Neuronal stem cell (in vitro differentiated cells): ENCODE measurements around the gene FBXL15.

Experiments
- DNase-seq: peaks from one replicate; pipeline ENCODE4 v3.0.0-alpha.2; 2013; ENCODE audit warnings: low spot score
- H2AFZ ChIP-seq: one replicate; pipeline ENCODE4 v1.6.1; 2013; ENCODE audit warnings: mild to moderate bottlenecking, low read length, inconsistent platforms
- H2AK5ac ChIP-seq: 2 replicates; pipeline ENCODE4 v1.6.1; 2013; ENCODE audit warnings: low read depth, mild to moderate bottlenecking, inconsistent platforms, low read length, moderate library complexity, mixed read lengths
- H2BK120ac ChIP-seq: 2 replicates; pipeline ENCODE4 v1.6.1; 2013; ENCODE audit warnings: low read depth, mild to moderate bottlenecking, inconsistent platforms, low read length, moderate library complexity, mixed read lengths
- H2BK12ac ChIP-seq: one replicate; pipeline ENCODE4 v1.6.1; 2013; ENCODE audit warnings: low read length, inconsistent platforms
- H2BK15ac ChIP-seq: 2 replicates; pipeline ENCODE4 v1.6.1; 2013; ENCODE audit warnings: mild to moderate bottlenecking, low read length, inconsistent platforms, mixed read lengths
- H2BK5ac ChIP-seq: one replicate; pipeline ENCODE4 v1.6.1; 2013; ENCODE audit warnings: inconsistent platforms, mild to moderate bottlenecking, low read length, moderate library complexity
- H3K14ac ChIP-seq: one replicate; pipeline ENCODE4 v1.6.1; 2013; ENCODE audit warnings: low read length, inconsistent platforms
- H3K18ac ChIP-seq: 2 replicates; pipeline ENCODE4 v1.6.1; 2013; ENCODE audit warnings: low read length, inconsistent platforms
- H3K23ac ChIP-seq: 2 replicates; pipeline ENCODE4 v1.6.1; 2013; ENCODE audit warnings: low read depth, mild to moderate bottlenecking, mixed read lengths, low read length, inconsistent platforms; ENCODE audit not compliant: poor library complexity
- H3K27ac ChIP-seq: replicated peaks from 3 replicates; pipeline ENCODE4 v1.5.1; 2013; ENCODE audit warnings: low read length, inconsistent platforms
- H3K27me3 ChIP-seq, 3 experiments: 2 replicates each; pipeline ENCODE4 v1.6.1; 2013; ENCODE audit warnings: low read length in 3 of 3, mild to moderate bottlenecking in 2 of 3, inconsistent platforms in 1 of 3, low read depth in 1 of 3, mixed read lengths in 1 of 3, moderate library complexity in 1 of 3; ENCODE audit not compliant: control insufficient read depth in 3 of 3, insufficient read depth in 3 of 3
- H3K36me3 ChIP-seq, 2 donors: replicated peaks in 1 of 2; 2 replicates each; pipeline ENCODE4 v1.6.1; 2013; ENCODE audit warnings: low read length in 2 of 2; ENCODE audit not compliant: control insufficient read depth in 2 of 2, insufficient read depth in 2 of 2
- H3K4ac ChIP-seq: 2 replicates; pipeline ENCODE4 v1.6.1; 2013; ENCODE audit warnings: inconsistent platforms, mild to moderate bottlenecking, low read length, moderate library complexity
- H3K4me1 ChIP-seq, 2 donors: 1 replicate in 1 of 2; 2 replicates in 1 of 2; pipeline ENCODE4 v1.6.1; 2013; ENCODE audit warnings: low read length in 2 of 2, low read depth in 1 of 2; ENCODE audit not compliant: control insufficient read depth in 2 of 2, insufficient read depth in 1 of 2
- H3K4me2 ChIP-seq: one replicate; pipeline ENCODE4 v1.6.1; 2013; ENCODE audit warnings: mild to moderate bottlenecking, low read length, inconsistent platforms; ENCODE audit not compliant: insufficient read depth, poor library complexity, severe bottlenecking
- H3K4me3 ChIP-seq, 2 donors: 2 replicates each; pipeline ENCODE4 v1.5.1; 2013; ENCODE audit warnings: low read length in 2 of 2, mild to moderate bottlenecking in 2 of 2, inconsistent platforms in 1 of 2, moderate library complexity in 1 of 2
- H3K79me1 ChIP-seq: one replicate; pipeline ENCODE4 v1.6.1; 2013; ENCODE audit warnings: low read depth, mild to moderate bottlenecking, inconsistent platforms, low read length, moderate library complexity
- H3K9ac ChIP-seq: one replicate; pipeline ENCODE4 v1.6.1; 2013; ENCODE audit warnings: mild to moderate bottlenecking, low read depth, low read length, inconsistent platforms; ENCODE audit not compliant: poor library complexity
- H3K9me3 ChIP-seq, 2 donors: replicated peaks in 1 of 2; 2 replicates each; pipeline versions ENCODE3 to v1.6.1; 2013; ENCODE audit warnings: low read length in 2 of 2, mild to moderate bottlenecking in 2 of 2, inconsistent platforms in 1 of 2, low read depth in 1 of 2, mixed read lengths in 1 of 2, moderate library complexity in 1 of 2; ENCODE audit not compliant: control insufficient read depth in 2 of 2, insufficient read depth in 1 of 2
- H4K8ac ChIP-seq: one replicate; pipeline ENCODE4 v1.6.1; 2013; ENCODE audit warnings: low read depth, mild to moderate bottlenecking, inconsistent platforms, low read length, moderate library complexity
- H4K91ac ChIP-seq: one replicate; pipeline ENCODE4 v1.6.1; 2013; ENCODE audit warnings: low read length, low read depth, mild to moderate bottlenecking, inconsistent platforms; ENCODE audit not compliant: poor library complexity
- WGBS, 2 donors: extraction: QIAGEN DNeasy Blood & Tissue Kit; methylation state at CpG; one replicate each; pipeline ENCODE4 v1.1.7; 2013; ENCODE audit warnings: missing lambda C conversion rate in 2 of 2, mixed read lengths in 1 of 2; ENCODE audit not compliant: insufficient read length in 2 of 2, insufficient replicate concordance in 1 of 2; ENCODE audit errors: extremely low coverage in 2 of 2; 5-methylcytosine and 5-hydroxymethylcytosine counted together

FBXL15 gene

DNA sequence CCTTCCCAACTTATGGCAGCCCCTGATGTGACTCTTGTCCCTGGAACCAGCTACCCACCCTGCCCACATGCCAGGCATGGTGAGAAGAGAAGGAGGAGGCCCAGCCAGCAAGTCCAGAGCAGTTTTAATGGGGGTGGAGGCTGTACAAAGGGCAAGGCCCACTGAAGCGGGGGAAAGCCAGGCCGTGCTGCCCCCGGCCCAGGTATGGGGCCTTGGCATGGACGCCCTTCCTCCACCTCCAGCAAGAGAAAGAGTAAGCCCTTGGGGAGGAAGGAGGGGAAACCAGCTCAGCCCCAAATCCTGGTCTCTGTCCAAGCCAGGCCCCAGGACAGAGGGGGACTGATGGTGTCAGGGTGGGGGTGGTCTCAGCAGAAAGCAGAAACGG is 18.1 kb upstream of the FBXL15 start:
- Histone ChIP-seq H2BK5ac (no peak overlapping the region), H3K9ac (no peak overlapping the region), H3K4me1 (peaks cover 4 to 12% of the 10 kb centered on the region in 2 donors), H2BK15ac (no peak overlapping the region), H3K4me3 (no peak overlapping the region), H2AK5ac (no peak overlapping the region), H2BK12ac (no peak overlapping the region), H3K36me3 (peaks cover 0 to 57% of the 10 kb centered on the region in 2 donors), H3K27ac (no peak overlapping the region), H3K27me3 (peaks cover 0 to 9% (median under 1%) of the 10 kb centered on the region in 3 experiments), H3K18ac (no peak overlapping the region), H3K4me2 (no peak overlapping the region), H3K79me1 (peaks cover 1% of the 10 kb centered on the region), H2BK120ac (no peak overlapping the region), H3K14ac (no peak overlapping the region), H4K8ac (no peak overlapping the region), H2AFZ (no peak overlapping the region), H4K91ac (no peak overlapping the region), H3K23ac (no peak overlapping the region), H3K9me3 (no peaks in the 10 kb centered on the region), H3K4ac (no peak overlapping the region)
- no peak for DNase-seq
- no CpG with 5 or more reads among the region's 5 CpGs for WGBS, 2 donors

DNA sequence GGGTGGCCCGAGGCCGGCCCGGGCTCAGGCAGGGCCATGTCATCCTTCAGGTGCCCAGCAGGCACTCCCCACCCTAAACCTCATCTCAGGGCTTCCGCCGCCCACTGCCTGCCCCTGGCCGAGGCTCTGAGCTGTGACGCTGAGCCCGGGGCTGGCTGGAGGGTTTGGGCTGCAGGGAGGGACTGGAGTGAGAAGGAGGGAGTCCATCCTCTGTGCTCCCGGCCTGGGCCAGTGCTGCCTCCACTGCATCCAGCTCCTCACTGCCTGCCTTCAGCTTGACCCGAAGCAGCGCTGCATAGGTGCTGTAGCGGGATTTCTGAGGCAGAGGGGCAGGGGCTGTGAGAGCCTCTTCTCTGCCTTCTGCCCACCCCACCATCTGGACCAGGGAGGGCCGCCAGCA is 17.5 kb upstream of the FBXL15 start:
- no peak overlapping the region for H3K27ac ChIP-seq
- H2AK5ac ChIP-seq, result no peak overlapping the region
- no peak overlapping the region for H2BK12ac ChIP-seq
- H2BK15ac ChIP-seq, result no peak overlapping the region
- H3K4ac ChIP-seq, result no peak overlapping the region
- H4K8ac ChIP-seq, result no peak overlapping the region
- H2BK5ac ChIP-seq, result no peak overlapping the region
- H3K4me2 ChIP-seq, result no peak overlapping the region
- no peak overlapping the region for H2AFZ ChIP-seq
- no peak overlapping the region for H3K23ac ChIP-seq
- peaks cover 0 to 2% of the 10 kb centered on the region in 2 donors for H3K9me3 ChIP-seq
- H3K18ac ChIP-seq, result no peak overlapping the region
- no peak overlapping the region for H3K4me3 ChIP-seq
- peak overlapping the region; percentile 70 for H3K9ac ChIP-seq
- peaks cover 0 to 50% of the 10 kb centered on the region in 2 donors for H3K36me3 ChIP-seq
- peaks cover 0 to 15% (median 7%) of the 10 kb centered on the region in 3 experiments for H3K27me3 ChIP-seq
- H2BK120ac ChIP-seq, result no peak overlapping the region
- H3K4me1 ChIP-seq, result peaks cover 4 to 14% of the 10 kb centered on the region in 2 donors
- no CpG with 5 or more reads among the region's 13 CpGs for WGBS, 2 donors
- DNase-seq, result no peak
- no peak overlapping the region for H4K91ac ChIP-seq
- H3K14ac ChIP-seq, result no peak overlapping the region
- peaks cover 1% of the 10 kb centered on the region for H3K79me1 ChIP-seq

DNA sequence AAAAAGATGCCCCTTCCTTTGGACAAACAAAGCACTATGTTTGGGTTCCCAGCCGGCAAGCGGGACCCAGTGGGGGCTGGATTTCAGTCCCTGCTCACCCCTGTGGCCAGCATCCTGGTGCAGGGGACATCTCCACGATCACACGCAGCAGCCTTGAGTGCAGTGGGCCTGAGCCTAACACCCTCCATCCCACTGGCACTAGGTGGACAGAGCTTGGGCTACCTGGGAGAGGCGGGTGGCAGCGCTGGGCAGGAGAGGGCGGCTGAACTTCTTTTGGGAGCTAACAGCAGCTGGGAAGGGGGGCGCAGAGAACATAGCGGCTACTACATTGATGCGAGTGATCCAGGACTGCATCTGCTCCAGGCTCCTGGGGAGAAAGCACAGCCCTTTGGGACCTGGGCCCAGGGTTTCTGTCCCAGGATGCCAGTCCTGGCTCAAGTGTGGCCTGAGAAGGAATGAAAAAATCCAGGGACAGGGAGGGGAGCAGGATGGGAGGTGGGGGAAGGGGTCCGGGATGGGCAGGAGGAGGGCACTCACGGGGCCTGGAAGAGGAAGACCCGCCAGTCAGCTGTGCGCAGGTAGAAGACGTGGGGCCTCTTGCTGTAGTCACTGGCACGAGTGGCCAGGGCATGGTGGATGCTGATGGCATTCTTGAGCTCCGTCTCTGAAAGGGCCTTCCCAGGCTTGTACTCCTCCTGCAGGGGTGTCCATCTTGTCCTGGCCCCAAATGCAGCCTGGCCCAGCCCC is 16.1 kb upstream of the FBXL15 start:
- no peak overlapping the region for H3K14ac ChIP-seq
- H3K9me3 ChIP-seq, result peaks cover 0 to 5% of the 10 kb centered on the region in 2 donors
- no peak overlapping the region for H4K8ac ChIP-seq
- H3K79me1 ChIP-seq, result no peaks in the 10 kb centered on the region
- no peak overlapping the region for H2BK120ac ChIP-seq
- no peak overlapping the region for H2BK15ac ChIP-seq
- WGBS, 2 donors, result no CpG with 5 or more reads among the region's 17 CpGs
- H3K9ac ChIP-seq, result peak overlapping the region; percentile 44
- H3K27me3 ChIP-seq, result peaks cover 0 to 28% (median 14%) of the 10 kb centered on the region in 3 experiments
- no peak overlapping the region for H3K23ac ChIP-seq
- H2AK5ac ChIP-seq, result no peak overlapping the region
- H3K4me1 ChIP-seq, result peaks cover 10 to 16% of the 10 kb centered on the region in 2 donors
- no peak overlapping the region for H3K4ac ChIP-seq
- H3K18ac ChIP-seq, result no peak overlapping the region
- peaks cover 0 to 43% of the 10 kb centered on the region in 2 donors for H3K36me3 ChIP-seq
- no peak overlapping the region for H3K4me2 ChIP-seq
- no peak overlapping the region for H3K27ac ChIP-seq
- H3K4me3 ChIP-seq, result no peak overlapping the region
- peak overlapping the region; percentile 53 for H4K91ac ChIP-seq
- no peak overlapping the region for H2BK5ac ChIP-seq
- no peak for DNase-seq
- no peak overlapping the region for H2AFZ ChIP-seq
- peak overlapping the region; percentile 16 for H2BK12ac ChIP-seq

DNA sequence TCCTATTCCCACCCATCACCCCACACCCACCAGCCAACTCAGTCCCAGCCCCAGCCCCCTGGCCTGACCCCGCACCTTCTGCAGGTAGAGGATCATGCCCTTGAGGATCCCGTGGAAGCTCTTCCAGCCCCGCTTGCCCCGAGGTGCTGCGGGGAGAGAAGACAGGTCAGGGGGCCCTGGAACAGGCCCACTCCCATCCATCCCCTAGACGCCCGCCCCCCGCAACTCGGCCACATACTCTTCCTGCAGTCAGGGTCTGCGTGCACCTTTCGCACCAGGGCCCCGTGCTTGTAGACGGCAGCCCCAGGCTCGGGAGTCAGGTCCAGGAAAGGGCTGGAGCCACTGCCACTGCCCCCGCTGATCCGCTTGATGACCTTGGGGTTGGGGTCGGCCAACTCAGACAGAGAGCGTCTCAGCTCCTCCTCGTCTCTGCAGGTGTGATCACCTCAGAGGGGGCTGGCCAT is 15.5 kb upstream of the FBXL15 start:
- no peak overlapping the region for H4K91ac ChIP-seq
- H2BK12ac ChIP-seq, result no peak overlapping the region
- H2BK120ac ChIP-seq, result no peak overlapping the region
- H3K36me3 ChIP-seq, result peaks cover 0 to 40% of the 10 kb centered on the region in 2 donors
- no peak overlapping the region for H3K4me3 ChIP-seq
- no peak overlapping the region for H3K18ac ChIP-seq
- DNase-seq, result no peak
- no peak overlapping the region for H3K4me2 ChIP-seq
- no peaks in the 10 kb centered on the region for H3K79me1 ChIP-seq
- peak overlapping the region; percentile 94 for H2AK5ac ChIP-seq
- no peak overlapping the region for H4K8ac ChIP-seq
- no peak overlapping the region for H2BK15ac ChIP-seq
- no peak overlapping the region for H3K27ac ChIP-seq
- no peak overlapping the region for H2BK5ac ChIP-seq
- H3K9me3 ChIP-seq, result peaks cover 0 to 5% of the 10 kb centered on the region in 2 donors
- peaks cover 0 to 34% (median 20%) of the 10 kb centered on the region in 3 experiments for H3K27me3 ChIP-seq
- WGBS, 2 donors, result no CpG with 5 or more reads among the region's 19 CpGs
- H3K23ac ChIP-seq, result peak overlapping the region; percentile 73
- H2AFZ ChIP-seq, result no peak overlapping the region
- peak overlapping the region; percentile 89 for H3K14ac ChIP-seq
- H3K9ac ChIP-seq, result no peak overlapping the region
- peaks cover 12 to 17% of the 10 kb centered on the region in 2 donors for H3K4me1 ChIP-seq
- peak overlapping the region; percentile 53 for H3K4ac ChIP-seq
